Fibroblast of lung (primary cell): ENCODE results near the gene FHL1. TPM values are rescaled to one million over a fixed set of nuclear protein-coding genes. Genes with fewer than 3 reads are reported as not detected.
A peak's percentile ranks its signal among the peaks of the same experiment; 100 is the strongest.

Experiments used
- DNase-seq, 2 donors: peaks; one replicate each; pipeline versions ENCODE4 v3.0.0 to v3.0.0-alpha.2; 2010; ENCODE audit warnings: low read depth in 2 of 2
- H2AFZ ChIP-seq: 2 replicates; pipeline ENCODE4 v1.5.1; 2012; ENCODE audit warnings: low read length, control low read depth, inconsistent platforms
- H3K27ac ChIP-seq: 2 replicates; pipeline ENCODE4 v1.5.1; 2011; ENCODE audit warnings: low read length, control low read depth; ENCODE audit not compliant: insufficient read depth
- H3K27me3 ChIP-seq: 2 replicates; pipeline ENCODE4 v1.5.1; 2011; ENCODE audit warnings: mild to moderate bottlenecking, low read length; ENCODE audit not compliant: control insufficient read depth, insufficient read depth
- H3K36me3 ChIP-seq: 2 replicates; pipeline ENCODE4 v1.5.1; 2011; ENCODE audit warnings: low read length; ENCODE audit not compliant: control insufficient read depth, insufficient read depth
- H3K4me1 ChIP-seq: 2 replicates; pipeline ENCODE4 v1.5.1; 2011; ENCODE audit warnings: low read length; ENCODE audit not compliant: control insufficient read depth, insufficient read depth; ENCODE audit errors: extremely low read depth
- H3K4me2 ChIP-seq: 2 replicates; pipeline ENCODE4 v1.5.1; 2011; ENCODE audit warnings: low read length, control low read depth; ENCODE audit not compliant: insufficient read depth; ENCODE audit errors: extremely low read depth
- H3K4me3 ChIP-seq, 4 experiments: fragments of 200-600 bp in 1 of 4; sonication (generic) in 1 of 4; replicated peaks in 1 of 4; 2 replicates each; pipeline ENCODE4 v1.5.1; 2011 to 2016; ENCODE audit warnings: low read length in 4 of 4, low read depth in 3 of 4, mild to moderate bottlenecking in 3 of 4, control low read depth in 2 of 4, inconsistent platforms in 1 of 4, mixed read lengths in 1 of 4; ENCODE audit not compliant: insufficient read depth in 1 of 4; ENCODE audit errors: control extremely low read depth in 1 of 4
- H3K79me2 ChIP-seq: 2 replicates; pipeline ENCODE4 v1.5.1; 2012; ENCODE audit warnings: mild to moderate bottlenecking, low read length, inconsistent platforms; ENCODE audit not compliant: control insufficient read depth, insufficient read depth
- H3K9ac ChIP-seq: 2 replicates; pipeline ENCODE4 v1.5.1; 2011; ENCODE audit warnings: mild to moderate bottlenecking, low read length, control low read depth; ENCODE audit not compliant: insufficient read depth
- H3K9me3 ChIP-seq: 2 replicates; pipeline ENCODE4 v1.5.1; 2012; ENCODE audit warnings: low read depth, low read length; ENCODE audit not compliant: control insufficient read depth, insufficient read depth
- H4K20me1 ChIP-seq: 2 replicates; pipeline ENCODE4 v1.5.1; 2011; ENCODE audit warnings: low read length; ENCODE audit not compliant: control insufficient read depth, insufficient read depth; ENCODE audit errors: extremely low read depth
- CTCF ChIP-seq, 2 donors: IDR thresholded peaks in 1 of 2; conservative IDR thresholded peaks in 1 of 2; 1 replicate in 1 of 2; 2 replicates in 1 of 2; pipeline ENCODE4 v1.5.1; 2011 to 2012; ENCODE audit warnings: low read length in 2 of 2, control low read depth in 1 of 2, inconsistent platforms in 1 of 2, low read depth in 1 of 2, mild to moderate bottlenecking in 1 of 2
- EZH2 ChIP-seq: IDR thresholded peaks from 2 replicates; pipeline ENCODE4 v1.5.1; 2012; ENCODE audit warnings: low read length, control low read depth, mild to moderate bottlenecking; ENCODE audit errors: missing control alignments
- polyA plus RNA-seq, 2 donors: library from polyadenylated mRNA; depleted of rRNA in 1 of 2; stranded (reverse) in 1 of 2; unstranded in 1 of 2; fragments of >200 nt; gene quantifications; 2 replicates each; pipeline ENCODE4 v1.2.1, GENCODE V29; 2011 to 2012; ENCODE audit warnings: missing spikeins in 1 of 2
- total RNA-seq: library from RNA; depleted of rRNA; stranded (reverse); fragments of >200 nt; gene quantifications from 2 replicates; pipeline ENCODE4 v1.2.1, GENCODE V29; 2014

Gene FHL1
- total and polyA plus RNA-seq, 2 donors (not counting 1 experiment from before 2014, with no cell fraction given) = 180 to 627 TPM

- Histone ChIP-seq H3K4me1 (no peaks in the 10 kb centered on the region), H4K20me1 (no peaks in the 10 kb centered on the region), H2AFZ (no peak overlapping the region), H3K36me3 (no peaks in the 10 kb centered on the region), H3K27me3 (no peaks in the 10 kb centered on the region), H3K9ac (peak overlapping the region; percentile 79), H3K79me2 (peaks cover 20% of the 10 kb centered on the region), H3K27ac (no peak overlapping the region), H3K4me2 (peak overlapping the region; percentile 51), H3K4me3 (peak overlapping the region; percentile 37 to 72 (median 62)), H3K9me3 (no peaks in the 10 kb centered on the region)
- TF ChIP-seq CTCF (conservative IDR thresholded peaks at IDR 0.05 in 1 of 2, IDR thresholded peaks at IDR 0.05 in 1 of 2; ENCODE audit: low read depth in 1 of 2, low read length in 2 of 2) (no peak), EZH2 (no peak)
- no peak for DNase-seq
These were observed 643 bp downstream of the FHL1 start for GRCh38 chrX:136147976-136148375.

GRCh38 chrX:136148391-136148790 lies 1.1 kb downstream of the FHL1 start:
- Histone ChIP-seq H3K9ac (peak overlapping the region; percentile 13), H3K4me2 (peak overlapping the region; percentile 71), H3K4me3 (peak overlapping the region; percentile 50 to 72 (median 62)), H2AFZ (no peak overlapping the region), H3K36me3 (no peaks in the 10 kb centered on the region), H3K9me3 (no peaks in the 10 kb centered on the region), H4K20me1 (no peaks in the 10 kb centered on the region), H3K79me2 (peaks cover 21% of the 10 kb centered on the region), H3K27me3 (no peaks in the 10 kb centered on the region), H3K4me1 (no peaks in the 10 kb centered on the region), H3K27ac (peak overlapping the region; percentile 34)
- TF ChIP-seq CTCF (conservative IDR thresholded peaks at IDR 0.05 in 1 of 2, IDR thresholded peaks at IDR 0.05 in 1 of 2; ENCODE audit: low read depth in 1 of 2, low read length in 2 of 2) (no peak), EZH2 (no peak)
- DNase-seq = no peak

GRCh38 chrX:136154998-136155397 lies 7.7 kb downstream of the FHL1 start:
- Histone ChIP-seq H3K4me3 (no peak overlapping the region), H3K79me2 (peaks cover 22% of the 10 kb centered on the region), H3K9ac (no peak overlapping the region), H4K20me1 (no peaks in the 10 kb centered on the region), H3K27ac (no peak overlapping the region), H3K4me1 (peaks cover 5% of the 10 kb centered on the region), H3K9me3 (no peaks in the 10 kb centered on the region), H3K36me3 (no peaks in the 10 kb centered on the region), H3K4me2 (peak overlapping the region; percentile 35), H3K27me3 (no peaks in the 10 kb centered on the region), H2AFZ (no peak overlapping the region)
- DNase-seq = no peak
- no peak for TF ChIP-seq EZH2
